Thoracic aorta (tissue), 2 donors: ENCODE data around the gene ECHS1. TPM values are rescaled to one million over a fixed set of nuclear protein-coding genes. Genes with fewer than 3 reads are reported as not detected.

Experiments used
- ATAC-seq: fragments of 150-250 bp; one replicate; pipeline ENCODE4 v1.8.0; 2017; ENCODE audit warnings: low read depth; ENCODE audit not compliant: insufficient number of reproducible peaks, low FRiP score
- DNase-seq: peaks from one replicate; pipeline ENCODE4 v3.0.0-alpha.2; 2020; ENCODE audit warnings: low spot score
- H3K27ac ChIP-seq, 2 donors: fragments of 200-600 bp; sonication (generic); 1 replicate in 1 of 2; 2 replicates in 1 of 2; pipeline ENCODE4 v1.5.1; 2016; ENCODE audit warnings: mild to moderate bottlenecking in 2 of 2, moderate library complexity in 2 of 2
- H3K27me3 ChIP-seq: fragments of 200-600 bp; sonication (generic); replicated peaks from 2 replicates; pipeline ENCODE4 v1.6.0; 2016; ENCODE audit warnings: mild to moderate bottlenecking; ENCODE audit not compliant: insufficient read depth
- H3K36me3 ChIP-seq: fragments of 200-600 bp; sonication (generic); one replicate; pipeline ENCODE4 v1.5.1; 2016
- H3K4me1 ChIP-seq, 2 donors: fragments of 200-600 bp; sonication (generic); 1 replicate in 1 of 2; 2 replicates in 1 of 2; pipeline versions ENCODE4 v1.5.1 to v1.6.0; 2016; ENCODE audit warnings: low read depth in 2 of 2, mild to moderate bottlenecking in 1 of 2; ENCODE audit not compliant: control insufficient read depth in 1 of 2
- H3K4me3 ChIP-seq: fragments of 200-600 bp; sonication (generic); 2 replicates; pipeline ENCODE4 v1.5.1; 2016; ENCODE audit warnings: mild to moderate bottlenecking
- H3K9me3 ChIP-seq: fragments of 200-600 bp; sonication (generic); 2 replicates; pipeline ENCODE4 v1.5.1; 2016
- CTCF ChIP-seq: fragments of 200-600 bp; sonication (generic); IDR thresholded peaks from one replicate; pipeline ENCODE4 v1.5.1; 2019; ENCODE audit warnings: antibody characterized with exemption
- total RNA-seq, 2 donors: library from RNA; depleted of rRNA; stranded (reverse); fragments of >200 nt; gene quantifications; one replicate each; pipeline versions ENCODE4 v1.1.0 to v1.2.3, GENCODE V29; 2016

The ECHS1 gene
- total RNA-seq, 2 donors from 2014 or later = 27.5 to 64.6 TPM

GRCh38 chr10:133379801-133380666 is 6.9 kb upstream of the ECHS1 start:
- H3K27ac ChIP-seq = peak overlapping the region; percentile 45 to 56
- no peaks in the 10 kb centered on the region for H3K27me3 ChIP-seq
- no peaks in the 10 kb centered on the region for H3K9me3 ChIP-seq
- DNase-seq = no peak
- H3K36me3 ChIP-seq = no peaks in the 10 kb centered on the region
- ATAC-seq = no peak
- no peak for TF ChIP-seq CTCF
- peaks cover 7 to 24% of the 10 kb centered on the region in 2 donors for H3K4me1 ChIP-seq
- H3K4me3 ChIP-seq = peak overlapping the region; percentile 91

- Histone ChIP-seq H3K4me3 (peak within 1 kb of the TSS; percentile 97), H3K27ac (peak within 1 kb of the TSS; percentile 58 to 70), H3K4me1 (peaks cover 8 to 25% of the 10 kb centered on the region in 2 donors), H3K36me3 (no peaks in the 10 kb centered on the region), H3K27me3 (no peaks in the 10 kb centered on the region), H3K9me3 (no peaks in the 10 kb centered on the region)
- TF ChIP-seq CTCF = no peak
- DNase-seq (no peak), ATAC-seq (no peak)
Observed at GRCh38 chr10:133379152-133379800, 6.1 kb upstream of the ECHS1 start, which contains the start of gene PAOX. TSS of gene PAOX (plus strand) at chr10:133379262. CDS start at chr10:133379317, 55 bp downstream.

GRCh38 chr10:133378251-133379096 is 5.3 kb upstream of the ECHS1 start:
- DNase-seq = no peak
- no peaks in the 10 kb centered on the region for H3K9me3 ChIP-seq

DNA sequence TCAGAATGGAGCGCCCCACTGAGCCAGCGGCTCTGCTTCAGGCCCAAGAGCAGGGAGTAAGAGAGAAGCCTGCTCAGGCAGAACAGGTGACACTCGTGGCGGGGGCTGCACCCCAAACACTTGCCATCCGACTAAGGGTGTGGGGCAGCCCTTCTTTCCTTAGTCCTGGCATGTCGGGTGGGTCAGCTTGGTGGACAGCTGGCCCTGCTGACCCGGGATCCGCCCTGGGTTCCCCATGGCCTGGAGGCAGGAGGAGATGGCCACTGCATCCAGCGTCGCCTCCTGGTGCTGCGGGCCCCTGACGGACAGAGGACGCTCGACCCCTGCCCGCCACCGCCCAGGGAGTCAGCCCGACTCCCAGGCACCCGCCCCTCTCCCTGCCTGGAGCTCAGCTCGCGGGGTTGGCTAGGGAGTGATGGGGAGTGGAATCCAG is 4.7 kb upstream of the ECHS1 start:
- no peak for ATAC-seq
- no peak for TF ChIP-seq CTCF
- Histone ChIP-seq H3K27me3 (no peaks in the 10 kb centered on the region), H3K9me3 (no peaks in the 10 kb centered on the region), H3K4me1 (peaks cover 12 to 31% of the 10 kb centered on the region in 2 donors), H3K27ac (peak overlapping the region; percentile 58 to 70), H3K4me3 (peak overlapping the region; percentile 97), H3K36me3 (no peaks in the 10 kb centered on the region)
- no peak for DNase-seq

More at GRCh38 chr10:133378251-133379096, 5.3 kb upstream of the ECHS1 start:
- no peaks in the 10 kb centered on the region for H3K27me3 ChIP-seq
- H3K4me1 ChIP-seq = peaks cover 12 to 31% of the 10 kb centered on the region in 2 donors
- peak overlapping the region; percentile 58 to 70 for H3K27ac ChIP-seq
- peak overlapping the region; percentile 97 for H3K4me3 ChIP-seq
- H3K36me3 ChIP-seq = no peaks in the 10 kb centered on the region
- no peak for ATAC-seq
- no peak for TF ChIP-seq CTCF
